Measurements from ENCODE around the gene PDP2. TPM values are rescaled to one million over a fixed set of nuclear protein-coding genes. Genes with fewer than 3 reads are reported as not detected.

PDP2 gene
- total RNA-seq, 1 donor from 2014 or later: 5.1 TPM

GRCh38 chr16:66935314-66936011 lies 55.1 kb downstream of the PDP2 start, which contains the start of gene CES2:
CES2 (plus strand) TSS chr16:66935516; CDS start chr16:66935636, 120 bp downstream.
- DNase-seq (ENCODE audit: low read depth in 2 of 2): peak in 1 of 2 donors; percentile 38

GRCh38 chr16:66936462-66936861 lies 56.1 kb downstream of the PDP2 start:
- no peak for DNase-seq (ENCODE audit: low read depth in 2 of 2)

GRCh38 chr16:66936889-66937554 lies 56.7 kb downstream of the PDP2 start:
- no peak for DNase-seq (ENCODE audit: low read depth in 2 of 2)

- DNase-seq (ENCODE audit: low read depth in 2 of 2): no peak
Measured at GRCh38 chr16:66937725-66938337, 57.5 kb downstream of the PDP2 start.

DNA sequence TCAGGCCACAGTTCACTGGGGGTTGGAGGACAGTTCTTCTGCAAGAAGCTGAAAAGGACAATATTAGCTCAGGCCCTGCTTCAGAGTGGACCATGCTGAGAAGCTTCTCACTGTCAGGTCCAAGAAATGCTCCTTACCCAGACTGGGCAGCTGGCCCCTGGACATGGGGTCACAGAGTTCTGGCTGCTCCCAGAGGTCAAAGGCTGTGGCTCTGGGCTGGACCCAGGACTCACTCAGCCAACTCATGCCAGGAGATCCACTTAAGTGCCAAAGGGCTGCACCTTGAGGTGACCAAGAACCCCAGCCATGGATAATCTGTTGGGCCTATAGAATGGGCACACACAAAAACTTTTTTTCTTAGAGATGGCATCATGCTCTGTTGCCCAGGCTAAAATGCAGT lies 59.1 kb downstream of the PDP2 start:
- no peak for DNase-seq (ENCODE audit: low read depth in 2 of 2)

GRCh38 chr16:66940236-66940635 lies 59.9 kb downstream of the PDP2 start:
- DNase-seq (ENCODE audit: low read depth in 2 of 2): no peak

Other genes with a start within 250 kb of the PDP2 start
- 9.4 and 12.4 TPM in 2 replicates for gene CMTM4, start 183.8 kb upstream of the PDP2 start, total RNA-seq
- gene DYNC1LI2, start 128.9 kb upstream of the PDP2 start, total RNA-seq: 98.4 and 101 TPM in 2 replicates
- gene TERB1, start 78.9 kb upstream of the PDP2 start, total RNA-seq: under 0.01 TPM in 1 of 2 replicates, not detected in the other
- 31.6 and 44.3 TPM in 2 replicates for gene NAE1, start 49.5 kb upstream of the PDP2 start, total RNA-seq
- not detected in 2 replicates for gene CA7, start 36.1 kb upstream of the PDP2 start, total RNA-seq
- gene CDH16, start 38.4 kb downstream of the PDP2 start, total RNA-seq: not detected in 2 replicates
- 0.25 and 1.0 TPM in 2 replicates for gene RRAD, start 45.0 kb downstream of the PDP2 start, total RNA-seq
- 135 and 156 TPM in 2 replicates for gene CIAO2B, start 53.9 kb downstream of the PDP2 start, total RNA-seq
- 13.1 and 16.2 TPM in 2 replicates for gene CES2, start 55.0 kb downstream of the PDP2 start, total RNA-seq
- not detected in 2 replicates for gene CES3, start 80.8 kb downstream of the PDP2 start, total RNA-seq
- 1.0 and 1.6 TPM in 2 replicates for gene CES4A, start 108.1 kb downstream of the PDP2 start, total RNA-seq
- gene CBFB, start 148.6 kb downstream of the PDP2 start, total RNA-seq: 44.8 and 51.1 TPM in 2 replicates
- 9.6 and 15.0 TPM in 2 replicates for gene PHAF1, start 229.4 kb downstream of the PDP2 start, total RNA-seq

Data from dermis microvascular lymphatic vessel endothelial cell (primary cell).